IMR-90 (cell line): Measurements from ENCODE around the gene PPP1R14C. TPM values are rescaled to one million over a fixed set of nuclear protein-coding genes. Genes with fewer than 3 reads are reported as not detected.

Source experiments
- ATAC-seq: fragments of 200-7000 bp; cut with Tn5 transposase; 2 replicates; pipeline ENCODE4 v1.9.1; 2020; ENCODE audit warnings: low read depth, mild to moderate bottlenecking, moderate library complexity
- BruUV-seq: library from RNA; stranded (reverse); fragments of 400-500 nt; replicated peaks from 2 replicates; lab custom pipeline; 2021; lab: Mats Ljungman, UMichigan
- CTCF ChIA-PET: fragments of 300-600 bp; formaldehyde crosslinking; extraction: SDS; loops from one replicate; lab custom pipeline; 2021; ENCODE audit warnings: antibody characterized with exemption; lab: Yijun Ruan, JAX
- POLR2A ChIA-PET: fragments of 300-600 bp; sonication (Branson Sonifier 250); formaldehyde crosslinking; loops from one replicate; lab custom pipeline; 2022; ENCODE audit warnings: antibody characterized with exemption; ENCODE audit not compliant: unreplicated experiment; lab: Charles Lee
- DNase-seq: peaks from one replicate; pipeline ENCODE4 v3.0.0; 2013
- H2AFZ ChIP-seq: replicated peaks from 2 replicates; pipeline ENCODE3; 2013; ENCODE audit warnings: low read length, mild to moderate bottlenecking; ENCODE audit not compliant: poor library complexity
- H2AK5ac ChIP-seq: 2 replicates; pipeline ENCODE4 v1.6.1; 2013; ENCODE audit warnings: low read depth, low read length, inconsistent platforms
- H2AK9ac ChIP-seq: replicated peaks from 2 replicates; pipeline ENCODE3; 2013; ENCODE audit warnings: mild to moderate bottlenecking, low read depth, low read length, moderate library complexity; ENCODE audit not compliant: poor library complexity
- H2BK120ac ChIP-seq: 2 replicates; pipeline ENCODE4 v1.6.1; 2013; ENCODE audit warnings: low read depth, low read length, inconsistent platforms
- H2BK15ac ChIP-seq: 3 replicates; pipeline ENCODE4 v1.6.1; 2013; ENCODE audit warnings: low read depth, low read length, inconsistent platforms
- H2BK20ac ChIP-seq: 2 replicates; pipeline ENCODE4 v1.6.1; 2013; ENCODE audit warnings: low read depth, mild to moderate bottlenecking, inconsistent platforms, low read length, moderate library complexity
- H2BK5ac ChIP-seq: 2 replicates; pipeline ENCODE4 v1.6.1; 2013; ENCODE audit warnings: mild to moderate bottlenecking, low read depth, low read length, inconsistent platforms; ENCODE audit not compliant: poor library complexity, severe bottlenecking
- H3K14ac ChIP-seq: replicated peaks from 2 replicates; pipeline ENCODE4 v1.6.1; 2013; ENCODE audit warnings: low read depth, low read length, inconsistent platforms
- H3K18ac ChIP-seq: 2 replicates; pipeline ENCODE4 v1.6.1; 2013; ENCODE audit warnings: low read depth, low read length, control low read depth
- H3K23ac ChIP-seq: 2 replicates; pipeline ENCODE4 v1.6.1; 2013; ENCODE audit warnings: low read depth, low read length, inconsistent platforms
- H3K27ac ChIP-seq: 2 replicates; pipeline ENCODE4 v1.5.1; 2013; ENCODE audit warnings: mild to moderate bottlenecking, control low read depth, low read length; ENCODE audit not compliant: insufficient read depth
- H3K27me3 ChIP-seq: 2 replicates; pipeline ENCODE4 v1.6.1; 2013; ENCODE audit warnings: low read length; ENCODE audit not compliant: control insufficient read depth, insufficient read depth
- H3K36me3 ChIP-seq: 2 replicates; pipeline ENCODE4 v1.6.1; 2013; ENCODE audit warnings: low read length, mixed read lengths; ENCODE audit not compliant: control insufficient read depth, insufficient read depth
- H3K4ac ChIP-seq: 2 replicates; pipeline ENCODE4 v1.6.1; 2013; ENCODE audit warnings: low read depth, low read length, inconsistent platforms
- H3K4me1 ChIP-seq: 2 replicates; pipeline ENCODE4 v1.6.1; 2013; ENCODE audit warnings: low read length, mixed read lengths; ENCODE audit not compliant: control insufficient read depth, insufficient read depth
- H3K4me2 ChIP-seq: 2 replicates; pipeline ENCODE4 v1.6.1; 2013; ENCODE audit warnings: low read depth, mild to moderate bottlenecking, control low read depth, low read length, moderate library complexity
- H3K4me3 ChIP-seq: 2 replicates; pipeline ENCODE4 v1.5.1; 2013; ENCODE audit warnings: low read depth, mild to moderate bottlenecking, control low read depth, low read length, moderate library complexity; ENCODE audit not compliant: insufficient read depth
- H3K56ac ChIP-seq: 2 replicates; pipeline ENCODE4 v1.6.1; 2013; ENCODE audit warnings: low read length, inconsistent platforms; ENCODE audit not compliant: insufficient read depth; ENCODE audit errors: extremely low read depth
- H3K79me1 ChIP-seq, 2 experiments: 2 replicates each; pipeline ENCODE4 v1.6.1; 2013; ENCODE audit warnings: low read length in 2 of 2, inconsistent platforms in 1 of 2, low read depth in 1 of 2
- H3K9ac ChIP-seq: 2 replicates; pipeline ENCODE4 v1.6.1; 2013; ENCODE audit warnings: low read depth, low read length, control low read depth
- H3K9me1 ChIP-seq: 2 replicates; pipeline ENCODE4 v1.6.1; 2013; ENCODE audit warnings: low read length, inconsistent platforms; ENCODE audit not compliant: insufficient read depth
- H3K9me3 ChIP-seq: 2 replicates; pipeline ENCODE4 v1.6.1; 2013; ENCODE audit warnings: low read length; ENCODE audit not compliant: control insufficient read depth, insufficient read depth
- H4K20me1 ChIP-seq: 2 replicates; pipeline ENCODE4 v1.6.1; 2013; ENCODE audit warnings: low read length, inconsistent platforms; ENCODE audit not compliant: insufficient read depth
- H4K5ac ChIP-seq: 2 replicates; pipeline ENCODE4 v1.6.1; 2013; ENCODE audit warnings: mild to moderate bottlenecking, low read depth, low read length, control low read depth
- H4K8ac ChIP-seq, 2 experiments: 2 replicates each; pipeline ENCODE4 v1.6.1; 2013; ENCODE audit warnings: low read depth in 2 of 2, low read length in 2 of 2, control low read depth in 1 of 2, inconsistent platforms in 1 of 2
- H4K91ac ChIP-seq: 2 replicates; pipeline ENCODE4 v1.6.1; 2013; ENCODE audit warnings: low read depth, low read length, inconsistent platforms; ENCODE audit not compliant: insufficient read depth
- CHD1 ChIP-seq: IDR thresholded peaks from 2 replicates; pipeline ENCODE4 v1.6.1; 2012; ENCODE audit warnings: low read depth, low read length, improper control_type of control experiment
- NFE2L2 ChIP-seq: fragments of 150-350 bp; IDR thresholded peaks from 2 replicates; pipeline ENCODE4 v1.6.1; 2016; ENCODE audit warnings: low read depth, mild to moderate bottlenecking, low read length
- POLR2A ChIP-seq: IDR thresholded peaks from 2 replicates; pipeline ENCODE4 v1.6.1; 2012; ENCODE audit warnings: mild to moderate bottlenecking, low read depth, low read length
- RFX5 ChIP-seq: IDR thresholded peaks from 2 replicates; pipeline ENCODE4 v1.8.0; 2012; ENCODE audit warnings: low read depth, mild to moderate bottlenecking, low read length, moderate library complexity
- WGBS, 2 experiments: methylation state at CpG; one replicate each; pipeline versions ENCODE4 v1.1.5 to v1.1.7; 2013; ENCODE audit warnings: missing lambda C conversion rate in 2 of 2; ENCODE audit not compliant: insufficient read length in 1 of 2; ENCODE audit errors: extremely low coverage in 2 of 2; 5-methylcytosine and 5-hydroxymethylcytosine counted together
- dilution Hi-C: fragments of 300-500 bp; cut with HindIII; formaldehyde crosslinking; loops from one replicate; pipeline ENCODE4 v1.14.3; 2018; ENCODE audit warnings: low sequenced_read_pairs; ENCODE audit not compliant: unreplicated experiment
- in situ Hi-C: fragments of 300-500 bp; cut with MboI; formaldehyde crosslinking; loops from 3 replicates; pipeline ENCODE4 v1.14.3; 2019; ENCODE audit warnings: low sequenced_read_pairs, inconsistent platforms, mixed read lengths
- intact Hi-C: fragments of 100-400 bp; cut with micrococcal nuclease; formaldehyde crosslinking; loops from 2 replicates; pipeline ENCODE4 v1.10.0; 2022
- polyA plus RNA-seq, 3 experiments: library from polyadenylated mRNA; depleted of rRNA; stranded (reverse); fragments of >200 nt; gene quantifications; 2 replicates each; pipeline ENCODE4 v1.2.3, GENCODE V29; 2012; ENCODE audit warnings: low replicate concordance in 1 of 3
- total RNA-seq: library from RNA; depleted of rRNA; stranded (reverse); fragments of >200 nt; gene quantifications from 2 replicates; pipeline ENCODE4 v1.2.3, GENCODE V29; 2012
- TF ChIP-seq, protein P1 (sequence below): conservative IDR thresholded peaks from 2 replicates; pipeline ENCODE4 v1.5.1; 2012; ENCODE audit warnings: mild to moderate bottlenecking, low read depth, low read length, improper control_type of control experiment

The PPP1R14C gene
- total and polyA plus RNA-seq, 2 of the 4 experiments (the other 2 are of a cell fraction), result not detected

DNA sequence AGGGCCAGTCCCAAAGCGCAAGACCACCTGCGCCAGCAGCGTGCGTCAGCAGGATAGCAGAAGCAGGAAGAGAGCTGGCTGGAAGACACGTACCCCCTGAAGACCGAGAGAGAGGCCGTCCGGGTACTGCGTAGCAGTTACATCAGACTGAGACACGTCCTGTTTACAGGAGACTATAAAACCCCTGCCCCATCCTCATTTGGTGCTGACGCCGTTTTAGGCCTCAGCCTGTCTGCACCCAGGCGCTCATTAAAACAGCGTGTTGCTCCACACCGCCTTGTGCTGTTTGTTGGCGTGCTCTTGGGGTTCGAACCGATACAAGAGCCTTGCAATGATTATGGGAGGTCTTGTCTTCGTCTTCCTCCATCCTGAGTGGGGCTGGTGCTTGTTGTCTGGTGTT lies 42.1 kb upstream of the PPP1R14C start:
- Histone ChIP-seq H3K9ac (no peak overlapping the region), H3K4me3 (no peak overlapping the region), H3K56ac (no peak overlapping the region), H3K79me1 (no peaks in the 10 kb centered on the region), H2BK15ac (no peak overlapping the region), H2AK9ac (no peak overlapping the region), H3K14ac (no peak overlapping the region), H3K4me2 (no peak overlapping the region), H2BK5ac (no peak overlapping the region), H3K9me3 (no peaks in the 10 kb centered on the region), H3K9me1 (no peaks in the 10 kb centered on the region), H2AFZ (no peak overlapping the region), H4K20me1 (no peaks in the 10 kb centered on the region), H2BK120ac (no peak overlapping the region), H2AK5ac (no peak overlapping the region), H4K8ac (no peak overlapping the region), H3K27me3 (peaks cover 19% of the 10 kb centered on the region), H4K91ac (no peak overlapping the region), H2BK20ac (no peak overlapping the region), H4K5ac (no peak overlapping the region), H3K4me1 (no peaks in the 10 kb centered on the region), H3K27ac (no peak overlapping the region), H3K18ac (no peak overlapping the region), H3K23ac (no peak overlapping the region), H3K4ac (no peak overlapping the region), H3K36me3 (no peaks in the 10 kb centered on the region)
- 64% methylated on average over 4 of the region's 19 CpGs; no CpG with 5 or more reads in 1 of the 2 experiments for WGBS, 2 experiments
- ChIA-PET POLR2A (no interaction called here), CTCF (no interaction called here)
- in situ Hi-C loops, result no loop called here
- TF ChIP-seq CHD1 (no peak), RFX5 (no peak), NFE2L2 (no peak), POLR2A (no peak)
- TF ChIP-seq, protein P1, sequence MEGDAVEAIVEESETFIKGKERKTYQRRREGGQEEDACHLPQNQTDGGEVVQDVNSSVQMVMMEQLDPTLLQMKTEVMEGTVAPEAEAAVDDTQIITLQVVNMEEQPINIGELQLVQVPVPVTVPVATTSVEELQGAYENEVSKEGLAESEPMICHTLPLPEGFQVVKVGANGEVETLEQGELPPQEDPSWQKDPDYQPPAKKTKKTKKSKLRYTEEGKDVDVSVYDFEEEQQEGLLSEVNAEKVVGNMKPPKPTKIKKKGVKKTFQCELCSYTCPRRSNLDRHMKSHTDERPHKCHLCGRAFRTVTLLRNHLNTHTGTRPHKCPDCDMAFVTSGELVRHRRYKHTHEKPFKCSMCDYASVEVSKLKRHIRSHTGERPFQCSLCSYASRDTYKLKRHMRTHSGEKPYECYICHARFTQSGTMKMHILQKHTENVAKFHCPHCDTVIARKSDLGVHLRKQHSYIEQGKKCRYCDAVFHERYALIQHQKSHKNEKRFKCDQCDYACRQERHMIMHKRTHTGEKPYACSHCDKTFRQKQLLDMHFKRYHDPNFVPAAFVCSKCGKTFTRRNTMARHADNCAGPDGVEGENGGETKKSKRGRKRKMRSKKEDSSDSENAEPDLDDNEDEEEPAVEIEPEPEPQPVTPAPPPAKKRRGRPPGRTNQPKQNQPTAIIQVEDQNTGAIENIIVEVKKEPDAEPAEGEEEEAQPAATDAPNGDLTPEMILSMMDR, result no peak
- intact Hi-C loops, result no loop called here
- no TSS peak for BruUV-seq
- DNase-seq, result no peak
- dilution Hi-C loops, result no loop called here
- no peak for ATAC-seq
